Testis (tissue), 2 donors: Measurements from ENCODE around the gene MESD.

Experiments used
- CTCF ChIP-seq, 3 experiments: fragments of 450-650 bp in 2 of 3; fragments of 200-600 bp in 1 of 3; sonication (generic) in 1 of 3; IDR thresholded peaks; one replicate each; pipeline ENCODE4 v1.5.1; 2016 to 2019; ENCODE audit warnings: antibody characterized with exemption in 3 of 3, mild to moderate bottlenecking in 2 of 3, moderate library complexity in 1 of 3
- POLR2A ChIP-seq: fragments of 450-650 bp; IDR thresholded peaks from one replicate; pipeline ENCODE4 v1.6.1; 2017; ENCODE audit warnings: antibody characterized with exemption, mild to moderate bottlenecking, moderate library complexity

- TF ChIP-seq CTCF (IDR thresholded peaks at IDR 0.05), result no peak
- TF ChIP-seq POLR2A, result no peak
Measured at GRCh38 chr15:80992006-80992405, 2.4 kb upstream of the MESD start.
